LoVo (cell line): ENCODE measurements around the gene PDGFC.

ENCODE experiments used
- DNase-seq: peaks from one replicate; pipeline ENCODE4 v3.0.0-alpha.2; 2016; ENCODE audit warnings: low spot score

The PDGFC gene

GRCh38 chr4:156829201-156829873 is 142.3 kb downstream of the PDGFC start:
- DNase-seq, result no peak

DNA sequence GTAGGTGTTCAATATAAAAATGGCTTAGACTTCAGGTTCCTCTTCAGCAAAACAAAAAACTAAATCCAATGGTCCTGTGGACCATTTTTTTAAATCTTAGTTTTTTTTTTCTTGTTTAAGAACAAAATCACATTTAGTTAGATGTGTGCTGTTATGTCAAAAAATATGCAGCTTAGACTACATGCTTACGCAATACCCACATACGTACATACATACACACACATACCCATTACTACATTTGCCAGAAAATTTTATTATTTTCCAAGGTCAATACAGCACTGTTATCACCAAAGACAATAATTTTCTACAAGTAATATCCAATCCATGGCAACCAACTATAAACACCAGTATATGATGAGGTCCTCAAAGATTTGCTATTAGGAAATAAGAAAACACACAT is 144.1 kb downstream of the PDGFC start:
- DNase-seq, result no peak

GRCh38 chr4:156825074-156825473 is 146.5 kb downstream of the PDGFC start:
- no peak for DNase-seq

DNA sequence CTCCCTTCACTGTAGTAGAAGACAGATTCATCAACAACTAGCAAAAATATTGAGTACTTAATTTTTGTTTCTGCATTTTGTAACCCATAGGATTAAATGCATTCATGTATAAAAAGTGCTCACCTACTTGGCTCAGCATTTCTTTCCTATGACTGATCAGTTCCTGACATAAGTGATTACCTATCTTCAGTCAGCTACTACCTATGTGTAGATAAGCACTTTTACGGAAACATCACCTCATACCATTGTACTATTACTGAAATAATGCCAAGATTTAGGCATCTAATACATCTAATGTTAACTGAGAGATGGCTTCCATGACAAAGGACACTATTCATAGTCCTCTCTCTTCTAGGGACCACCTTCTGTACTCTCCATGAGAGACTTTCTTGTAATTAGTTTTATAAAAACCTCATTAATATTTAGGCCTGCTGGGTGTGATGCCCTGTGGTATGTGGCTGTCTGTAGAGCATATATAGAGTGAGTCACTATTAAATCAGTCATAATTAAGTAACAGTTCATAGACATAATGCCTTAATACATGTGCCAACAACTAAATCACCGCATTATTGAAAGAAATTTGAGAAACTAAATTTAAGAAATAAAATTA is 147.0 kb downstream of the PDGFC start:
- DNase-seq, result no peak

DNA sequence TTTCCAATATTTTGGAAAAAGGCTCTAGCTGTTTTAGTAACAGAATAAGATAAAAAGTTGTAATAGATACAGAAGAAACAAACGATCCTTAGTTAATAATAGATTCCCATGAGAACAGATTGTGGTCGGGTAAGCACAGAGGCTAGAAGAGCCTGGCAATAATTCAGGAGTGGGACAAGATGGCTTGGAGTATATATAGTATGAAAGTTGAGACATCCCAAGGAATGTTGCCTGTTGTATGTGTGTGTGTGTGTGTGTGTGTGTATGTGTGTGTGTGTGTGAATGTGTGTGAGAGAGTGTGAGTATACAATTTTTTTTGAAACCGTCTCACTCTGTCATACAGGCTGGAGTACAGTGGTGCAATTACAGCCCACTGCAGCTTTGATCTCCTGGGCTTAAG is 150.7 kb downstream of the PDGFC start:
- DNase-seq, result no peak

DNA sequence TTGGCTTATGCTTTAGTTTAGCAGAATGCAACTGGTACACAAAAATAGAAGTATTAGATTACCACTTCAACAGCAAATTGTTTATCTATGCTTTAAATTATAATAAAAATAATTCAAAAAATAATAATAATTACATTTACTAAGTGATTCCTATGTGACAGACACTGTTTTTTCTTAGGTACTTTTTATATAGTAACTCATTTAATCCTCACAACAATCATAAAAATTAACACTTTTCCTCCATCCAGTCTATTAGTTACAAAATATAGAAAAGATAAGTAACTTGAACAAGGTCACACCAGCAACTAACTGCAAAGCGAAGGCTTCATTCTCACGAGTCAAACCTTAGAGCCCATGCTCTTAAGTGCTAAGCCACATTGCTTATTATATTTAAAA is 155.2 kb downstream of the PDGFC start:
- no peak for DNase-seq

DNA sequence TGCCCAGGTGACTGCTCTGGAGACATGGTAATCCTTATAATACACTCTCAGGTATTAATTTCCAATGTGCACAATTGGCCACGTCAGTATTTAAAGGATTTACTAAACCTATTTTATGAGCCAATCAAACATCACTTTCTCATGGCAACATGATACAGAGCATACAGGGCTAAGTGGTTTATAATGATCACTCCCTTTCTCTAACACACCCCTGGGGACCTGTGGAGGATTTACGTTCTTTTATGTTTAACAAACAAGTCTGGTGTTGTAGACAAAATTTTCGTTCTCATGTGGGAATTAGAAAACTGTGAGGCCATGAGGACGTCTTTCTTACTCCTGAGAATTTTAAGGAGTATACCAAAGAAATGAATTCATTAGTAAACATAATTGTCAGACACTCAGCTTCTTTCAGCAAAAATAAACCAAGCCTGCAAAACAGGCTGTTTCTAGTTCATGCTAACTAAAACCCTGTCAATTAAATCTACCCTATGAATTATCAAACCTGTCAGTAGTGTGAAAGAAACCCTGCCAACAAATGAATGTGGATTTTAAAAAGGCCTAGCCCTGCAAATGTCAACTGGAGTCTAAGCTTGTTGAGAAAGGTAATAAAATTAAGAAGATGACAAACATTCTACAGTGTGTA is 155.8 kb downstream of the PDGFC start:
- DNase-seq, result no peak

DNA sequence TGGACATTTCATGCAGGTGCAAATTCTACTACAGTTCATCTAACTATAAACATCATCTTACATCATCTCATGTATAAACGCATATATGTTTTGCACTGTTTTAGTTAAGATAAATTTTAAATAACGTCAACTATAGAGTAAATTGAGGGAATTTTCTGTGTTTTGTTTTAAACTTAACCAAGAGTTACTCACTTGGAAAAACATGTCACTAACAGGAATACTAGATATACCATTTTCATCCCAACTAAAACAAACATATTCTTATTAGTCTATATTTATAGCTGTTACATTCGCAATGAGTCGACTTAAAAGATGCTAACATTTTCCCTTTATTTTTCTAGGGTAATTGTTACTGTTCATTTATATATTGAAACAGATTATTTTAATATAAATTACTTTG is 159.6 kb downstream of the PDGFC start:
- no peak for DNase-seq

DNA sequence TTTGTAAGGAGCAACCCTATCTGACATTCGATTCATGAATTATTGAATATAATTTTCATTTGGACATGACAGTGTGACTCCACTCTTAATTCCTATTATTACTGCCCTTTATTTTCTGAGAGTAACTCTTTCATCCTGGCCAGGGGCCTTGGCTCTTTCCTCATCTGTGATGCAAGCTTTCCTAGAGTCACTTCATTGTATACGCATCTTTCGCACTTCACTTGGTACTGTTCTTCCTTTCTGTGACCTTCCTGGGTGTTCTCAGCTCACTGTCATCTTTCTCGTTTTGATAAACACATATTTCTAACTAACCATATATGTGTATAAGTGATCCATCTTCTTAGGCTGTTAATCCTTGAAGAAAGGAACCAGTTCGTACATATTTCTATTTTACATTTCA is 160.3 kb downstream of the PDGFC start:
- no peak for DNase-seq

- DNase-seq, result no peak
Measured at GRCh38 chr4:156805696-156806095, 165.9 kb downstream of the PDGFC start.

- DNase-seq, result no peak
Measured at GRCh38 chr4:156803056-156803455, 168.5 kb downstream of the PDGFC start.

GRCh38 chr4:156800463-156800862 is 171.1 kb downstream of the PDGFC start:
- DNase-seq, result no peak

GRCh38 chr4:156799121-156799589 is 172.4 kb downstream of the PDGFC start:
- no peak for DNase-seq

- DNase-seq, result no peak
Measured at GRCh38 chr4:156798438-156798837, 173.2 kb downstream of the PDGFC start.

DNA sequence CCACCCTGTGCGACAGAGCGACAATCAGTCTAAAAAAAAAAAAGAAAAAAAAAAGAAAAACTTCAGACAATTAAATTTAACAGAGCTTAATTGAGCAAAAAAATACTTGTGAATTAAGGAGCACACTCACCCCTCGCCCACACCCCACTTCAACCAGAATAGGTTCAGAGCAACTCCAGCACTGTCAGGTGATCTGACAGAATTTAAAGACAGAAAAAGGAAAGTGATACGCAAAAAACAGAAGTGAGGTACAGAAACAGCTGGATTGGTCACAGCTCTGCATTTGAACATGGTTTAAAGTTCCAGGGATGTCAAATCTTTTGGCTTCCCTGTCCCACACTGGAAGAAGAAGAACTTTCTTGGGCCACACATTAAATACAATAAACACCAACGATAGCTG is 174.4 kb downstream of the PDGFC start:
- DNase-seq, result no peak

- DNase-seq, result no peak
Measured at GRCh38 chr4:156795727-156796126, 175.9 kb downstream of the PDGFC start.

- DNase-seq, result no peak
Measured at GRCh38 chr4:156794863-156795262, 176.7 kb downstream of the PDGFC start.

GRCh38 chr4:156792462-156793085 is 179.0 kb downstream of the PDGFC start:
- no peak for DNase-seq

GRCh38 chr4:156790866-156791265 is 180.7 kb downstream of the PDGFC start:
- DNase-seq, result peak; percentile 33

DNA sequence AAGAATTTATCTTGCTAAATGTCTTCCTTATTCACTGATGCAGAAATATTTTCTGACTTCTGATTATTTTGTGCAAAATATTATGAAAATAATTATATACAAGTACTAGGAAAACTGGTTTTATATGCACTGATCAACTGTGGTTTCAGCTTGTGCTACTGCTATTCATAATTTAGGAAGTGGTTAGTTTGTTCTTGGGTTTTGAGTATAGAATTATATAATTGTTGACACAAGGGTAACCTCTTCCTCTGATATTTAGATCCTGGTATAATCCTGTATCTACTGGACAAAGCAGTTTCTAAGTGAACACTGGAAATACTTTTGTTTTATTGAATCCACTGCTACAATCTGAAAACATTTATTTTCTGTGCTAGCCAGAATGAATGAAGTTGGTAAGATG is 182.8 kb downstream of the PDGFC start:
- DNase-seq, result no peak

DNA sequence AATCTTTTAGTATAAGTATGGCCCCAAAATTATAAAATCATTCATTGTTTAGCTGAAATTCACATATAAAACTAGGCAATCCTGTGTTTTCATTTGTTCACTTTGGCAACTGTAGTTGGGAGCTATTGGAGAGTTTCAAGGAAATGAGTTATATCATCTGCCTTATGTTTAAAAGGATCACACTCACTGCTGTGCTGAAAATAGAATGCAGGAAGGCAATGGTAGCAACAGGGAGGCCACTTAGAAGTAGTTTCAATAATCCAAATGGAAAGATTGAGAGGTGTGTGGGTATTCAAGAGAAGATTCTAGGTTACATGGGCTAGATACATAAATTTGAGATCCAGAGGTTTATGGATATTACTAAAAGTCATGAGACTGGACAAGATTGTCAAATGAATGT is 184.9 kb downstream of the PDGFC start:
- DNase-seq, result no peak

- no peak for DNase-seq
Measured at GRCh38 chr4:156784970-156785369, 186.6 kb downstream of the PDGFC start.

GRCh38 chr4:156783966-156784365 is 187.6 kb downstream of the PDGFC start:
- no peak for DNase-seq
